GM12878 (cell line): ENCODE results near the gene FAM53B. TPM values are rescaled to one million over a fixed set of nuclear protein-coding genes. Genes with fewer than 3 reads are reported as not detected.

Experiments
- ASH2L ChIP-seq: fragments of 300-600, 200-600 bp; sonication (generic); IDR thresholded peaks from 2 replicates; pipeline ENCODE4 v1.6.1; 2017; ENCODE audit warnings: low read depth, mild to moderate bottlenecking, borderline replicate concordance
- DPF2 ChIP-seq: fragments of 450-650 bp; IDR thresholded peaks from 2 replicates; pipeline ENCODE4 v1.6.1; 2017; ENCODE audit warnings: mild to moderate bottlenecking
- EED ChIP-seq: sonication (generic); IDR thresholded peaks from 2 replicates; pipeline ENCODE4 v1.6.1; 2016; ENCODE audit warnings: antibody characterized with exemption, low read depth
- EP300 ChIP-seq, 2 experiments: fragments of 150-350 bp in 1 of 2; IDR thresholded peaks; 2 replicates each; pipeline ENCODE4 v1.6.1; 2011 to 2012; ENCODE audit warnings: low read depth in 2 of 2, low read length in 2 of 2, borderline replicate concordance in 1 of 2, improper control_type of control experiment in 1 of 2, inconsistent platforms in 1 of 2; ENCODE audit not compliant: control insufficient read depth in 1 of 2
- HDAC2 ChIP-seq: fragments of 200-600 bp; sonication (generic); IDR thresholded peaks from 2 replicates; pipeline ENCODE4 v1.6.1; 2017
- JUNB ChIP-seq: IDR thresholded peaks from 2 replicates; pipeline ENCODE4 v1.6.1; 2016; ENCODE audit warnings: antibody characterized with exemption, mild to moderate bottlenecking
- MEF2A ChIP-seq: IDR thresholded peaks from 2 replicates; pipeline ENCODE4 v1.6.1; 2011; ENCODE audit warnings: low read depth, mild to moderate bottlenecking, low read length, moderate library complexity; ENCODE audit not compliant: insufficient read depth
- MEF2B ChIP-seq: fragments of 450-650 bp; IDR thresholded peaks from 2 replicates; pipeline ENCODE4 v1.6.1; 2018; ENCODE audit warnings: mild to moderate bottlenecking, moderate library complexity; ENCODE audit not compliant: partially characterized antibody, poor library complexity, severe bottlenecking
- NBN ChIP-seq: fragments of 450-650 bp; IDR thresholded peaks from 2 replicates; pipeline ENCODE4 v1.6.1; 2016
- NR2C1 ChIP-seq: fragments of 450-650 bp; IDR thresholded peaks from 2 replicates; pipeline ENCODE4 v1.6.1; 2017; ENCODE audit warnings: antibody characterized with exemption, mild to moderate bottlenecking, moderate library complexity
- NRF1 ChIP-seq: conservative IDR thresholded peaks from 2 replicates; pipeline ENCODE4 v1.6.1; 2011; ENCODE audit warnings: mild to moderate bottlenecking, low read depth, low read length, improper control_type of control experiment
- POLR2AphosphoS2 ChIP-seq: IDR thresholded peaks from 2 replicates; pipeline ENCODE4 v1.6.1; 2011; ENCODE audit warnings: low read depth, mild to moderate bottlenecking, low read length, improper control_type of control experiment, moderate library complexity
- RCOR1 ChIP-seq: conservative IDR thresholded peaks from 2 replicates; pipeline ENCODE4 v1.6.1; 2012; ENCODE audit warnings: low read depth, low read length, improper control_type of control experiment
- RELA ChIP-seq: fragments of 450-650 bp; IDR thresholded peaks from 2 replicates; pipeline ENCODE4 v1.8.0; 2014; ENCODE audit warnings: borderline replicate concordance; ENCODE audit not compliant: partially characterized antibody
- SMARCA5 ChIP-seq: fragments of 450-650 bp; IDR thresholded peaks from 2 replicates; pipeline ENCODE4 v1.6.1; 2017; ENCODE audit warnings: mild to moderate bottlenecking
- SREBF1 ChIP-seq: IDR thresholded peaks from 2 replicates; pipeline ENCODE4 v1.6.1; 2012; ENCODE audit warnings: mild to moderate bottlenecking, low read length
- polyA plus RNA-seq, 11 experiments: library from polyadenylated mRNA; depleted of rRNA in 4 of 11; unstranded in 6 of 11; stranded (reverse) in 5 of 11; fragments of >200 nt; fragmentation: Nextera tagmentation in 4 of 11; fragmentation: Illumina TruSeq in 1 of 11; extraction: Ambion mirVana in 4 of 11; extraction: Trizol in 1 of 11; gene quantifications; 1 replicate in 1 of 11; 2 replicates in 10 of 11; pipeline versions ENCODE4 v1.2.1 to v1.2.3, GENCODE V29; 2011 to 2016; ENCODE audit warnings: inconsistent platforms in 2 of 11, missing spikeins in 2 of 11, low read depth in 1 of 11
- total RNA-seq, 4 experiments: library from RNA; depleted of rRNA in 3 of 4; stranded (reverse); fragments of >200 nt in 3 of 4; fragmentation: Illumina TruSeq in 1 of 4; extraction: Trizol in 1 of 4; gene quantifications; 2 replicates each; pipeline versions ENCODE4 v1.2.1 to v1.2.3, GENCODE V29; 2013 to 2021
- TF ChIP-seq, protein P1 (sequence below): fragments of 450-650 bp; IDR thresholded peaks from 2 replicates; pipeline ENCODE4 v1.6.1; 2017; ENCODE audit warnings: mild to moderate bottlenecking, moderate library complexity
- TF ChIP-seq, protein P2 (sequence below): fragments of 450-650 bp; IDR thresholded peaks from 2 replicates; pipeline ENCODE4 v1.6.1; 2016; ENCODE audit warnings: mild to moderate bottlenecking
- TF ChIP-seq, protein P3 (sequence below): fragments of 450-650 bp; IDR thresholded peaks from 2 replicates; pipeline ENCODE4 v1.6.1; 2014; ENCODE audit warnings: mild to moderate bottlenecking
- TF ChIP-seq, protein P4 (sequence below): fragments of 450-650 bp; formaldehyde crosslinking; IDR thresholded peaks from 2 replicates; pipeline ENCODE4 v1.4.0; 2022; ENCODE audit warnings: mild to moderate bottlenecking, moderate library complexity

Gene FAM53B
- total and polyA plus RNA-seq, 10 of the 15 experiments (the other 5 are each of a cell fraction or from before 2014, with no cell fraction given): 0.05 to 26.3 (median 8.1) TPM

DNA sequence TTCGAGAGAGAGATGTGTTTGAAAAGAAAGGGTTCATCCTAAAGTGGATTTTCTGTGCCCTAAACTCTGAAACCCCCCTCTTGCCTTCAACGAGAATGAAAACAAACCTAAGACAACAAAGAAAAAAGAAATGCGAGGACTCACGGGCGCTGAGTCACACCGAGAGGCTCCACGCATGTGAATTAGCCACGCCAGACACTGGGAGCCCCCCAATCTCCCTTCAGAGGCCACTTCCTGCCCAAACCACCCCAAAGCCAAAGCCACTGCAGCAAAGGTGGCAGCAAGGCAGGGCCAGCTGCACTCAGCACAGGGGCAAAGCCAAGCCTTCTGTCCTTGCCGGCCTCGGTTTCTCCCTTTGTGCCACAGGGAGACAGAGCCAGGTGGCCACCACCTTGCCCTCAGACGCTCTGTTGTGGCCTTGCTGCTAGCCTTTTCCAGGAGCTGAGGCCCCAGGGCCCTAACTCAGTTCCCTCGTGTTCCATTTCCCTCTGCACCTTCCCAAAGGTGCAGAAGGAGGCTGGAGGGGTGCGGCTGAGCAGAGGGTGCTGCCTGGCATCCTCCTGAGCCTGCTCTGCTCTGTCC lies 93.3 kb downstream of the FAM53B start (continued):
- TF ChIP-seq, protein P1, sequence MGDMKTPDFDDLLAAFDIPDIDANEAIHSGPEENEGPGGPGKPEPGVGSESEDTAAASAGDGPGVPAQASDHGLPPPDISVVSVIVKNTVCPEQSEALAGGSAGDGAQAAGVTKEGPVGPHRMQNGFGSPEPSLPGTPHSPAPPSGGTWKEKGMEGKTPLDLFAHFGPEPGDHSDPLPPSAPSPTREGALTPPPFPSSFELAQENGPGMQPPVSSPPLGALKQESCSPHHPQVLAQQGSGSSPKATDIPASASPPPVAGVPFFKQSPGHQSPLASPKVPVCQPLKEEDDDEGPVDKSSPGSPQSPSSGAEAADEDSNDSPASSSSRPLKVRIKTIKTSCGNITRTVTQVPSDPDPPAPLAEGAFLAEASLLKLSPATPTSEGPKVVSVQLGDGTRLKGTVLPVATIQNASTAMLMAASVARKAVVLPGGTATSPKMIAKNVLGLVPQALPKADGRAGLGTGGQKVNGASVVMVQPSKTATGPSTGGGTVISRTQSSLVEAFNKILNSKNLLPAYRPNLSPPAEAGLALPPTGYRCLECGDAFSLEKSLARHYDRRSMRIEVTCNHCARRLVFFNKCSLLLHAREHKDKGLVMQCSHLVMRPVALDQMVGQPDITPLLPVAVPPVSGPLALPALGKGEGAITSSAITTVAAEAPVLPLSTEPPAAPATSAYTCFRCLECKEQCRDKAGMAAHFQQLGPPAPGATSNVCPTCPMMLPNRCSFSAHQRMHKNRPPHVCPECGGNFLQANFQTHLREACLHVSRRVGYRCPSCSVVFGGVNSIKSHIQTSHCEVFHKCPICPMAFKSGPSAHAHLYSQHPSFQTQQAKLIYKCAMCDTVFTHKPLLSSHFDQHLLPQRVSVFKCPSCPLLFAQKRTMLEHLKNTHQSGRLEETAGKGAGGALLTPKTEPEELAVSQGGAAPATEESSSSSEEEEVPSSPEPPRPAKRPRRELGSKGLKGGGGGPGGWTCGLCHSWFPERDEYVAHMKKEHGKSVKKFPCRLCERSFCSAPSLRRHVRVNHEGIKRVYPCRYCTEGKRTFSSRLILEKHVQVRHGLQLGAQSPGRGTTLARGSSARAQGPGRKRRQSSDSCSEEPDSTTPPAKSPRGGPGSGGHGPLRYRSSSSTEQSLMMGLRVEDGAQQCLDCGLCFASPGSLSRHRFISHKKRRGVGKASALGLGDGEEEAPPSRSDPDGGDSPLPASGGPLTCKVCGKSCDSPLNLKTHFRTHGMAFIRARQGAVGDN: peak; percentile 84
- TF ChIP-seq MEF2B (peak; percentile 38), ASH2L (no peak), RELA (no peak), RCOR1 (no peak), SMARCA5 (peak; percentile 35), EED (no peak; the same call in 1 of the 2 replicates), EP300 (IDR thresholded peaks at IDR 0.05; ENCODE audit: borderline replicate concordance in 1 of 2, control insufficient read depth in 1 of 2, low read depth in 2 of 2, low read length in 2 of 2) (peak; percentile 36 to 74; a peak in 2 of 4 replicates), JUNB (peak; percentile 58; the same call in 1 of the 2 replicates), POLR2AphosphoS2 (no peak), DPF2 (peak; percentile 73), MEF2A (no peak), NR2C1 (no peak), SREBF1 (no peak), HDAC2 (no peak), NRF1 (no peak), NBN (no peak)
- TF ChIP-seq, protein P2, sequence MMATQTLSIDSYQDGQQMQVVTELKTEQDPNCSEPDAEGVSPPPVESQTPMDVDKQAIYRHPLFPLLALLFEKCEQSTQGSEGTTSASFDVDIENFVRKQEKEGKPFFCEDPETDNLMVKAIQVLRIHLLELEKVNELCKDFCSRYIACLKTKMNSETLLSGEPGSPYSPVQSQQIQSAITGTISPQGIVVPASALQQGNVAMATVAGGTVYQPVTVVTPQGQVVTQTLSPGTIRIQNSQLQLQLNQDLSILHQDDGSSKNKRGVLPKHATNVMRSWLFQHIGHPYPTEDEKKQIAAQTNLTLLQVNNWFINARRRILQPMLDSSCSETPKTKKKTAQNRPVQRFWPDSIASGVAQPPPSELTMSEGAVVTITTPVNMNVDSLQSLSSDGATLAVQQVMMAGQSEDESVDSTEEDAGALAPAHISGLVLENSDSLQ: no peak
- TF ChIP-seq, protein P3, sequence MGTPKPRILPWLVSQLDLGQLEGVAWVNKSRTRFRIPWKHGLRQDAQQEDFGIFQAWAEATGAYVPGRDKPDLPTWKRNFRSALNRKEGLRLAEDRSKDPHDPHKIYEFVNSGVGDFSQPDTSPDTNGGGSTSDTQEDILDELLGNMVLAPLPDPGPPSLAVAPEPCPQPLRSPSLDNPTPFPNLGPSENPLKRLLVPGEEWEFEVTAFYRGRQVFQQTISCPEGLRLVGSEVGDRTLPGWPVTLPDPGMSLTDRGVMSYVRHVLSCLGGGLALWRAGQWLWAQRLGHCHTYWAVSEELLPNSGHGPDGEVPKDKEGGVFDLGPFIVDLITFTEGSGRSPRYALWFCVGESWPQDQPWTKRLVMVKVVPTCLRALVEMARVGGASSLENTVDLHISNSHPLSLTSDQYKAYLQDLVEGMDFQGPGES: no peak
- TF ChIP-seq, protein P4, sequence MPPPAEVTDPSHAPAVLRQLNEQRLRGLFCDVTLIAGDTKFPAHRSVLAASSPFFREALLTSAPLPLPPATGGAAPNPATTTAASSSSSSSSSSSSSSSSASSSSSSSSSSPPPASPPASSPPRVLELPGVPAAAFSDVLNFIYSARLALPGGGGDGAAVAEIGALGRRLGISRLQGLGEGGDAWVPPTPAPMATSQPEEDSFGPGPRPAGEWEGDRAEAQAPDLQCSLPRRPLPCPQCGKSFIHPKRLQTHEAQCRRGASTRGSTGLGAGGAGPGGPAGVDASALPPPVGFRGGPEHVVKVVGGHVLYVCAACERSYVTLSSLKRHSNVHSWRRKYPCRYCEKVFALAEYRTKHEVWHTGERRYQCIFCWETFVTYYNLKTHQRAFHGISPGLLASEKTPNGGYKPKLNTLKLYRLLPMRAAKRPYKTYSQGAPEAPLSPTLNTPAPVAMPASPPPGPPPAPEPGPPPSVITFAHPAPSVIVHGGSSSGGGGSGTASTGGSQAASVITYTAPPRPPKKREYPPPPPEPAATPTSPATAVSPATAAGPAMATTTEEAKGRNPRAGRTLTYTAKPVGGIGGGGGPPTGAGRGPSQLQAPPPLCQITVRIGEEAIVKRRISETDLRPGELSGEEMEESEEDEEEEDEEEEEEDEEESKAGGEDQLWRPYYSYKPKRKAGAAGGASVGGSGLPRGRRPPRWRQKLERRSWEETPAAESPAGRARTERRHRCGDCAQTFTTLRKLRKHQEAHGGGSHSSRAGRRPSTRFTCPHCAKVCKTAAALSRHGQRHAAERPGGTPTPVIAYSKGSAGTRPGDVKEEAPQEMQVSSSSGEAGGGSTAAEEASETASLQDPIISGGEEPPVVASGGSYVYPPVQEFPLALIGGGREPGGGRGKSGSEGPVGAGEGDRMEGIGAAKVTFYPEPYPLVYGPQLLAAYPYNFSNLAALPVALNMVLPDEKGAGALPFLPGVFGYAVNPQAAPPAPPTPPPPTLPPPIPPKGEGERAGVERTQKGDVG (CRISPR knock-in tag): no peak
